ENCODE measurements around the gene PAK6. TPM values are rescaled to one million over a fixed set of nuclear protein-coding genes. Genes with fewer than 3 reads are reported as not detected.
A peak's percentile ranks its signal among the peaks of the same experiment; 100 is the strongest.

Gene PAK6
- total and polyA plus RNA-seq, 12 donors: 4.9 to 31.0 (median 13.1) TPM

GRCh38 chr15:40305281-40305680 is 66.4 kb downstream of the PAK6 start:
- DNase-seq: no peak
- TF ChIP-seq POLR2A (IDR thresholded peaks at IDR 0.05) (no peak), CTCF (IDR thresholded peaks at IDR 0.05) (no peak)
- intact Hi-C loops (cut with DNase I): no loop called here
- Histone ChIP-seq H3K4me3 (no peak overlapping the region), H3K27ac (no peak overlapping the region), H3K9me3 (replicated peaks in 1 of 3) (no peaks in the 10 kb centered on the region), H3K36me3 (replicated peaks in 1 of 2) (no peaks in the 10 kb centered on the region), H3K4me1 (replicated peaks in 1 of 2) (no peaks in the 10 kb centered on the region), H3K27me3 (no peaks in the 10 kb centered on the region)
- WGBS, 4 donors: 89 to 94% (median 92%) methylated on average over 4 of the region's 4 CpGs

GRCh38 chr15:40306371-40306770 is 67.5 kb downstream of the PAK6 start:
- peak overlapping the region in 1 of 4 donors; percentile 42 for H3K4me3 ChIP-seq
- no peak overlapping the region for H3K27ac ChIP-seq
- WGBS, 4 donors: 71 to 88% (median 80%) methylated on average over 4 to 5 of the region's 5 CpGs
- intact Hi-C loops (cut with DNase I): no loop called here
- DNase-seq: no peak
- no peaks in the 10 kb centered on the region for H3K4me1 ChIP-seq (replicated peaks in 1 of 2)
- TF ChIP-seq CTCF (IDR thresholded peaks at IDR 0.05): no peak
- TF ChIP-seq POLR2A (IDR thresholded peaks at IDR 0.05): no peak
- H3K36me3 ChIP-seq (replicated peaks in 1 of 2): no peaks in the 10 kb centered on the region
- no peaks in the 10 kb centered on the region for H3K9me3 ChIP-seq (replicated peaks in 1 of 3)
- no peaks in the 10 kb centered on the region for H3K27me3 ChIP-seq

GRCh38 chr15:40306908-40307307 is 68.0 kb downstream of the PAK6 start:
- H3K27ac ChIP-seq: peak overlapping the region in 1 of 5 donors; percentile 76
- H3K27me3 ChIP-seq: no peaks in the 10 kb centered on the region
- DNase-seq: no peak
- no peaks in the 10 kb centered on the region for H3K36me3 ChIP-seq (replicated peaks in 1 of 2)
- 67 to 82% (median 71%) methylated on average over 3 to 7 of the region's 7 CpGs for WGBS, 4 donors
- TF ChIP-seq POLR2A (IDR thresholded peaks at IDR 0.05) (no peak), CTCF (IDR thresholded peaks at IDR 0.05) (no peak)
- intact Hi-C loops (cut with DNase I): no loop called here
- H3K4me3 ChIP-seq: peak overlapping the region in 1 of 4 donors; percentile 42
- H3K9me3 ChIP-seq (replicated peaks in 1 of 3): no peaks in the 10 kb centered on the region
- no peaks in the 10 kb centered on the region for H3K4me1 ChIP-seq (replicated peaks in 1 of 2)

- Histone ChIP-seq H3K4me3 (peak within 1 kb of the TSS in 1 of 4 donors; percentile 42), H3K27ac (peak within 1 kb of the TSS in 3 of 5 donors; percentile 6 to 76 (median 63))
- intact Hi-C loops (cut with DNase I): no loop called here
Measured at GRCh38 chr15:40307421-40308211, 68.8 kb downstream of the PAK6 start, which contains the start of gene PLCB2. TSS of gene PLCB2 (minus strand) at chr15:40307935. CDS start at chr15:40307672, 263 bp downstream.

More at GRCh38 chr15:40307421-40308211, 68.8 kb downstream of the PAK6 start, which contains the start of gene PLCB2:
- Histone ChIP-seq H3K36me3 (replicated peaks in 1 of 2) (no peaks in the 10 kb centered on the region), H3K4me1 (replicated peaks in 1 of 2) (no peaks in the 10 kb centered on the region), H3K27me3 (no peaks in the 10 kb centered on the region), H3K9me3 (replicated peaks in 1 of 3) (no peaks in the 10 kb centered on the region)
- 33 to 62% (median 58%) methylated on average over 4 to 15 of the region's 15 CpGs for WGBS, 4 donors
- no peak for TF ChIP-seq POLR2A (IDR thresholded peaks at IDR 0.05)
- no peak for TF ChIP-seq CTCF (IDR thresholded peaks at IDR 0.05)
- peak in 1 of 7 donors; percentile 30 for DNase-seq
